Spleen (tissue), 11 donors: ENCODE data around the gene SIRT4. TPM values are rescaled to one million over a fixed set of nuclear protein-coding genes. Genes with fewer than 3 reads are reported as not detected.

Source experiments
- DNase-seq: peaks from one replicate; pipeline ENCODE4 v3.0.0-alpha.2; 2020
- H3K27ac ChIP-seq, 8 donors: fragments of 200-600 bp; sonication (generic) in 7 of 8; 1 replicate in 4 of 8; 2 replicates in 4 of 8; pipeline versions ENCODE4 v1.5.0 to v1.8.0; 2016 to 2021; ENCODE audit warnings: inconsistent platforms in 4 of 8, mild to moderate bottlenecking in 4 of 8, moderate library complexity in 1 of 8
- H3K27me3 ChIP-seq, 7 donors: fragments of 200-600 bp; sonication (generic) in 6 of 7; replicated peaks in 1 of 7; 1 replicate in 4 of 7; 2 replicates in 3 of 7; pipeline versions ENCODE4 v1.5.0 to v1.8.0; 2016 to 2021; ENCODE audit warnings: inconsistent platforms in 3 of 7, mild to moderate bottlenecking in 1 of 7
- H3K36me3 ChIP-seq, 6 donors: fragments of 200-600 bp; sonication (generic) in 5 of 6; 1 replicate in 4 of 6; 2 replicates in 2 of 6; pipeline versions ENCODE4 v1.5.0 to v1.8.0; 2016 to 2021; ENCODE audit warnings: inconsistent platforms in 2 of 6
- H3K4me1 ChIP-seq, 6 donors: fragments of 200-600 bp; sonication (generic) in 5 of 6; 1 replicate in 3 of 6; 2 replicates in 3 of 6; pipeline versions ENCODE4 v1.5.0 to v1.8.0; 2016 to 2021; ENCODE audit warnings: inconsistent platforms in 3 of 6
- H3K4me3 ChIP-seq, 8 donors: fragments of 200-600 bp; sonication (generic) in 7 of 8; 1 replicate in 4 of 8; 2 replicates in 4 of 8; pipeline versions ENCODE4 v1.5.0 to v1.8.0; 2016 to 2021; ENCODE audit warnings: inconsistent platforms in 4 of 8, mild to moderate bottlenecking in 4 of 8, moderate library complexity in 2 of 8
- H3K9me3 ChIP-seq, 8 donors: fragments of 200-600 bp; sonication (generic) in 7 of 8; 1 replicate in 4 of 8; 2 replicates in 4 of 8; pipeline versions ENCODE4 v1.5.0 to v1.8.0; 2016 to 2021; ENCODE audit warnings: inconsistent platforms in 4 of 8
- POLR2A ChIP-seq, 3 donors: fragments of 450-650 bp; IDR thresholded peaks; one replicate each; pipeline ENCODE4 v1.5.1; 2017; ENCODE audit warnings: antibody characterized with exemption in 3 of 3, mild to moderate bottlenecking in 1 of 3
- POLR2AphosphoS5 ChIP-seq, 3 donors: sonication (generic); formaldehyde crosslinking; IDR thresholded peaks; one replicate each; pipeline ENCODE4 v1.5.1; 2017; ENCODE audit warnings: antibody characterized with exemption in 3 of 3
- WGBS, 5 donors: extraction: QIAGEN DNeasy Blood & Tissue Kit in 3 of 5; methylation state at CpG; one replicate each; pipeline versions ENCODE4 v1.1.5 to v1.1.7; 2013 to 2018; 5-methylcytosine and 5-hydroxymethylcytosine counted together
- intact Hi-C: fragments of 100-400 bp; cut with DNase I; formaldehyde crosslinking; loops from one replicate; pipeline ENCODE4 v1.15.0; 2023; ENCODE audit warnings: low total_unique reads
- polyA plus RNA-seq, 3 donors: library from polyadenylated mRNA; stranded (reverse); fragments of 200-250 nt; gene quantifications; one replicate each; pipeline ENCODE4 v1.2.1, GENCODE V29; 2013
- total RNA-seq, 7 donors: library from RNA; depleted of rRNA in 3 of 7; stranded (reverse); fragments of >200 nt in 3 of 7; fragmentation: NEBNext Ultra II Directional in 4 of 7; extraction: Animal tissue kit (Norgen Biotek cat#: 25700) in 4 of 7; gene quantifications; one replicate each; pipeline versions ENCODE4 v1.1.0 to v1.2.1, GENCODE V29; 2016 to 2021
- TF ChIP-seq, protein P1 (sequence below), 11 experiments: fragments of 200-600 bp in 7 of 11; fragments of 450-650 bp in 4 of 11; sonication (generic) in 4 of 11; IDR thresholded peaks in 8 of 11; conservative IDR thresholded peaks in 3 of 11; 1 replicate in 7 of 11; 2 replicates in 4 of 11; pipeline versions ENCODE4 v1.4.0 to v1.8.0; 2016 to 2021; ENCODE audit warnings: antibody characterized with exemption in 11 of 11, inconsistent platforms in 4 of 11, mild to moderate bottlenecking in 1 of 11
- donor health status: healthy with polysubstance abuse.
- donor health status: DM: no; HTN: no; CAD: no; lungs with moderate emphysema.
- donor health status: DM: no; HTN: no; CAD: no.
- donor health status: Bipolar disorder and iron deficiency.
- donor health status: healthy.
- donor health status: DM: no; HTN: no; CAD: no.
- donor health status: DM: yes; HTN: yes; CAD: no.

Gene SIRT4
- total and polyA plus RNA-seq, 10 donors, result 0.66 to 2.6 (median 1.4) TPM

DNA sequence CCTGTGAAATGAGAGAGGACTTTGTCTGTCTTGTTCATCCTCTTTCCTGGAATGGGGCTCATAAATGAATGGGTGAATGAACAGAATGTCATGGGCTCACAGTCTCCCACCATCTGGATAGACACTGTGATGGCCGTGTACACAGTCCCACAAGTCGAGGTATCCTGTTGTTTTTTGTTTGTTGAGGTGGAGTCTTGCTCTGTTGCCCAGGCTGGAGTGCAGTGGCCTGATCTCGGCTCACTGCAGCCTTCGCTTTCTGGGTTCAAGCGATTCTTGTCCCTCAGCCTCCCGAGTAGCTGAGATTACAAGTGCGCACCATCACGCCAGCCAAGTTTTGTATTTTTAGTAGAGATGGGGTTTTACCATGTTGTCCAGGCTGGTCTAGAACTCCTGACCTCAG is 41.6 kb downstream of the SIRT4 start:
- Histone ChIP-seq H3K4me3 (no peak overlapping the region), H3K27ac (no peak overlapping the region), H3K36me3 (no peaks in the 10 kb centered on the region), H3K9me3 (peaks cover 0 to under 1% (median 0%) of the 10 kb centered on the region in 8 donors), H3K27me3 (peaks cover 0 to 46% (median 0%) of the 10 kb centered on the region in 7 donors), H3K4me1 (no peaks in the 10 kb centered on the region)
- TF ChIP-seq POLR2AphosphoS5 (IDR thresholded peaks at IDR 0.05), result no peak
- TF ChIP-seq POLR2A (IDR thresholded peaks at IDR 0.05), result no peak
- TF ChIP-seq, protein P1, sequence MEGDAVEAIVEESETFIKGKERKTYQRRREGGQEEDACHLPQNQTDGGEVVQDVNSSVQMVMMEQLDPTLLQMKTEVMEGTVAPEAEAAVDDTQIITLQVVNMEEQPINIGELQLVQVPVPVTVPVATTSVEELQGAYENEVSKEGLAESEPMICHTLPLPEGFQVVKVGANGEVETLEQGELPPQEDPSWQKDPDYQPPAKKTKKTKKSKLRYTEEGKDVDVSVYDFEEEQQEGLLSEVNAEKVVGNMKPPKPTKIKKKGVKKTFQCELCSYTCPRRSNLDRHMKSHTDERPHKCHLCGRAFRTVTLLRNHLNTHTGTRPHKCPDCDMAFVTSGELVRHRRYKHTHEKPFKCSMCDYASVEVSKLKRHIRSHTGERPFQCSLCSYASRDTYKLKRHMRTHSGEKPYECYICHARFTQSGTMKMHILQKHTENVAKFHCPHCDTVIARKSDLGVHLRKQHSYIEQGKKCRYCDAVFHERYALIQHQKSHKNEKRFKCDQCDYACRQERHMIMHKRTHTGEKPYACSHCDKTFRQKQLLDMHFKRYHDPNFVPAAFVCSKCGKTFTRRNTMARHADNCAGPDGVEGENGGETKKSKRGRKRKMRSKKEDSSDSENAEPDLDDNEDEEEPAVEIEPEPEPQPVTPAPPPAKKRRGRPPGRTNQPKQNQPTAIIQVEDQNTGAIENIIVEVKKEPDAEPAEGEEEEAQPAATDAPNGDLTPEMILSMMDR (IDR thresholded peaks at IDR 0.05 in 8 of 11, conservative IDR thresholded peaks at IDR 0.05 in 3 of 11), result no peak
- intact Hi-C loops, result no loop called here
- DNase-seq, result no peak
- WGBS, 5 donors, result 89 to 95% (median 91%) methylated on average over 8 of the region's 8 CpGs

DNA sequence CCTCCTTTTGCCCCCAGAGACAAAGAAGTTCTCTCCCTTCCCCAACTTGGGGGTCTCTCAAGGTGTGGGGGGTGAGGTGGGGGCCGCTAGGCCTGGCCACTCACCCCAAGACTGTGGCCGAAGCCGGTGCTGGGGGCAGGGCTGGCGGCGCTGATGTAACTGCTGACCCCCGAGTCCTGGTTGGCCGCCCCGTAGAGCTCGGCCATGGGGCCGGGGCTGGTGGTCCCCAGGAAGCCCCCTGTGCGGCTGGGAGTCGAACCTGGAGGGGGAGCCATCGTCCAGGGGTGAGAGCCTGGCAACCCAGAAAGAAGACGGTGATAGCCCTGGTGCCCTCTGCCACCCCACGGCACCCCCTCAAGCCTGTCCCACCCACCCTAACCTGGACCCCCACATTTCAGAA is 43.9 kb downstream of the SIRT4 start:
- H3K9me3 ChIP-seq, result no peaks in the 10 kb centered on the region
- H3K27me3 ChIP-seq, result peaks cover 0 to 46% (median 0%) of the 10 kb centered on the region in 7 donors
- H3K36me3 ChIP-seq, result no peaks in the 10 kb centered on the region
- no peak overlapping the region for H3K27ac ChIP-seq
- 82 to 97% (median 88%) methylated on average over 7 to 15 of the region's 15 CpGs for whole genome bisulfite sequencing, 5 donors
- DNase-seq, result no peak
- H3K4me3 ChIP-seq, result no peak overlapping the region
- peaks cover 0 to 7% (median 0%) of the 10 kb centered on the region in 6 donors for H3K4me1 ChIP-seq
- TF ChIP-seq POLR2A (IDR thresholded peaks at IDR 0.05) (no peak), POLR2AphosphoS5 (IDR thresholded peaks at IDR 0.05) (no peak)
- intact Hi-C loops, result no loop called here

GRCh38 chr12:120346681-120347080 is 44.6 kb downstream of the SIRT4 start:
- 87 to 91% (median 89%) methylated on average over 7 of the region's 7 CpGs for WGBS, 5 donors
- DNase-seq, result no peak
- no peak overlapping the region for H3K27ac ChIP-seq
- no peak overlapping the region for H3K4me3 ChIP-seq
- intact Hi-C loops, result no loop called here
- H3K36me3 ChIP-seq, result no peaks in the 10 kb centered on the region
- peaks cover 0 to 48% (median 0%) of the 10 kb centered on the region in 7 donors for H3K27me3 ChIP-seq
- peaks cover 0 to 9% (median 0%) of the 10 kb centered on the region in 6 donors for H3K4me1 ChIP-seq
- TF ChIP-seq, protein P1 (IDR thresholded peaks at IDR 0.05 in 8 of 11, conservative IDR thresholded peaks at IDR 0.05 in 3 of 11), result no peak
- no peak for TF ChIP-seq POLR2A (IDR thresholded peaks at IDR 0.05)
- no peak for TF ChIP-seq POLR2AphosphoS5 (IDR thresholded peaks at IDR 0.05)
- no peaks in the 10 kb centered on the region for H3K9me3 ChIP-seq

DNA sequence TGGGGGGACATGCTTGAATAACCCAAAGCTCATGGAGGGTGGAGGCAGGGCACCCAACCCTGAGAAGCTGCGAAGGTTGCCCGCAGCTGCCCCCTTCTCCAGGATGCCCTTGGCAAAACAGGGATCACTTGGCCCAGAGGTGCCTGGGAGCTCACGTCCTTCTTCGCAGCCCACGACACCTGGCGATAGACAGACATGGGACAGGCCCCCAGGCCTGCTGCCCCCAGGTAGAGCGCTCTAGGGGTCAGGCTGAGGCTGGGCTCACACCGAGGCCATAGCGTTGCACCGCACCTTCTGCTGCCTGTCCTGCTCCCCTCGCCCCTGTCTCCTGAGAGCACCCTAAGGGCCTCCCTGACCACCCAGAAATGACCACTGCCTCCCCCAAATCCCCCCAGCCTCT is 45.6 kb downstream of the SIRT4 start:
- Histone ChIP-seq H3K4me3 (no peak overlapping the region), H3K27ac (no peak overlapping the region), H3K4me1 (peaks cover 0 to 9% (median 0%) of the 10 kb centered on the region in 6 donors), H3K27me3 (peaks cover 0 to 39% (median 0%) of the 10 kb centered on the region in 7 donors), H3K9me3 (no peaks in the 10 kb centered on the region), H3K36me3 (no peaks in the 10 kb centered on the region)
- intact Hi-C loops, result no loop called here
- no peak for DNase-seq
- TF ChIP-seq POLR2A (IDR thresholded peaks at IDR 0.05) (no peak), POLR2AphosphoS5 (IDR thresholded peaks at IDR 0.05) (no peak)
- TF ChIP-seq, protein P1 (IDR thresholded peaks at IDR 0.05 in 8 of 11, conservative IDR thresholded peaks at IDR 0.05 in 3 of 11), result no peak
- WGBS, 5 donors, result 90 to 97% (median 94%) methylated on average over 6 to 11 of the region's 11 CpGs
